H9 (cell line): ENCODE measurements around the gene C1QTNF2. TPM values are rescaled to one million over a fixed set of nuclear protein-coding genes. Genes with fewer than 3 reads are reported as not detected.

Experiments used
- DNase-seq: peaks from one replicate; pipeline ENCODE4 v3.0.0-alpha.2; 2017
- H2AFZ ChIP-seq: one replicate; pipeline ENCODE4 v1.6.1; 2013; ENCODE audit warnings: mild to moderate bottlenecking, low read length, control low read depth, moderate library complexity
- H2AK5ac ChIP-seq: 2 replicates; pipeline ENCODE4 v1.6.1; 2013; ENCODE audit warnings: low read length, control low read depth, mixed read lengths; ENCODE audit not compliant: insufficient read length
- H2BK120ac ChIP-seq: one replicate; pipeline ENCODE4 v1.6.1; 2013; ENCODE audit warnings: low read depth, mild to moderate bottlenecking, low read length, control low read depth, inconsistent platforms; ENCODE audit not compliant: poor library complexity, severe bottlenecking
- H2BK12ac ChIP-seq: 2 replicates; pipeline ENCODE4 v1.6.1; 2013; ENCODE audit warnings: low read length, control low read depth, mixed read lengths, low read depth; ENCODE audit not compliant: insufficient read length
- H2BK15ac ChIP-seq: 2 replicates; pipeline ENCODE4 v1.6.1; 2013; ENCODE audit warnings: low read depth, low read length, control low read depth
- H2BK20ac ChIP-seq: one replicate; pipeline ENCODE4 v1.6.1; 2013; ENCODE audit warnings: low read depth, mild to moderate bottlenecking, low read length, control low read depth, inconsistent platforms; ENCODE audit not compliant: poor library complexity, severe bottlenecking
- H2BK5ac ChIP-seq: 2 replicates; pipeline ENCODE4 v1.6.1; 2013; ENCODE audit warnings: low read length, control low read depth, mixed read lengths; ENCODE audit not compliant: insufficient read length
- H3K14ac ChIP-seq: 2 replicates; pipeline ENCODE4 v1.6.1; 2013; ENCODE audit warnings: low read length, control low read depth; ENCODE audit not compliant: insufficient read depth
- H3K18ac ChIP-seq: 2 replicates; pipeline ENCODE4 v1.6.1; 2013; ENCODE audit warnings: low read depth, mild to moderate bottlenecking, mixed read lengths, low read length, control low read depth; ENCODE audit not compliant: insufficient read length
- H3K23ac ChIP-seq: 2 replicates; pipeline ENCODE4 v1.6.1; 2013; ENCODE audit warnings: low read length, control low read depth, mixed read lengths, low read depth; ENCODE audit not compliant: insufficient read length
- H3K23me2 ChIP-seq: 2 replicates; pipeline ENCODE4 v1.6.1; 2013; ENCODE audit warnings: low read depth, mild to moderate bottlenecking, mixed read lengths, low read length, control low read depth; ENCODE audit not compliant: insufficient read length, poor library complexity, severe bottlenecking
- H3K27ac ChIP-seq: 2 replicates; pipeline ENCODE4 v1.5.1; 2013; ENCODE audit warnings: low read length, control low read depth, mixed read lengths, low read depth; ENCODE audit not compliant: insufficient read length
- H3K27me3 ChIP-seq: 2 replicates; pipeline ENCODE4 v1.6.1; 2013; ENCODE audit warnings: low read length, control low read depth, inconsistent platforms; ENCODE audit not compliant: insufficient read depth
- H3K4ac ChIP-seq: 2 replicates; pipeline ENCODE4 v1.6.1; 2013; ENCODE audit warnings: low read depth, mild to moderate bottlenecking, control low read depth, inconsistent platforms, low read length, moderate library complexity
- H3K4me1 ChIP-seq: 2 replicates; pipeline ENCODE4 v1.6.1; 2013; ENCODE audit warnings: low read length, control low read depth, inconsistent platforms; ENCODE audit not compliant: insufficient read depth
- H3K4me2 ChIP-seq: 2 replicates; pipeline ENCODE4 v1.6.1; 2013; ENCODE audit warnings: low read length, control low read depth, mixed read lengths; ENCODE audit not compliant: insufficient read length, insufficient read depth
- H3K56ac ChIP-seq: 2 replicates; pipeline ENCODE4 v1.6.1; 2013; ENCODE audit warnings: low read depth, mild to moderate bottlenecking, mixed read lengths, low read length, control low read depth; ENCODE audit not compliant: insufficient read length
- H3K79me1 ChIP-seq: 2 replicates; pipeline ENCODE4 v1.6.1; 2013; ENCODE audit warnings: low read depth, mild to moderate bottlenecking, moderate library complexity, low read length, control low read depth, inconsistent platforms; ENCODE audit not compliant: insufficient read depth, poor library complexity, severe bottlenecking
- H3K79me2 ChIP-seq: 2 replicates; pipeline ENCODE4 v1.6.1; 2013; ENCODE audit warnings: low read length, control low read depth, inconsistent platforms; ENCODE audit not compliant: insufficient read depth
- H3K9ac ChIP-seq: 2 replicates; pipeline ENCODE4 v1.6.1; 2013; ENCODE audit warnings: low read length, control low read depth, mixed read lengths; ENCODE audit not compliant: insufficient read length; ENCODE audit errors: extremely low read depth
- H3K9me3 ChIP-seq: one replicate; pipeline ENCODE4 v1.6.1; 2013; ENCODE audit warnings: low read depth, low read length, inconsistent platforms; ENCODE audit not compliant: control insufficient read depth
- H3T11ph ChIP-seq: one replicate; pipeline ENCODE4 v1.6.1; 2013; ENCODE audit warnings: mild to moderate bottlenecking, low read length, control low read depth, inconsistent platforms
- H4K20me1 ChIP-seq: one replicate; pipeline ENCODE4 v1.6.1; 2013; ENCODE audit not compliant: control insufficient read depth, insufficient read length, insufficient read depth
- H4K5ac ChIP-seq: 2 replicates; pipeline ENCODE4 v1.6.1; 2013; ENCODE audit warnings: low read depth, mild to moderate bottlenecking, mixed read lengths, low read length, control low read depth; ENCODE audit not compliant: insufficient read length
- H4K8ac ChIP-seq: replicated peaks from 2 replicates; pipeline ENCODE4 v1.6.1; 2013; ENCODE audit warnings: low read length, control low read depth, mixed read lengths, low read depth; ENCODE audit not compliant: insufficient read length
- H4K91ac ChIP-seq: 2 replicates; pipeline ENCODE4 v1.6.1; 2013; ENCODE audit warnings: low read depth, mild to moderate bottlenecking, moderate library complexity, mixed read lengths, low read length, control low read depth; ENCODE audit not compliant: insufficient read length
- H3K27ac Mint-ChIP-seq, 3 experiments: 2 replicates in 2 of 3; 3 replicates in 1 of 3; pipeline ENCODE4 v1.8.0; 2020 to 2021; ENCODE audit warnings: mixed read lengths in 3 of 3, mild to moderate bottlenecking in 1 of 3, moderate library complexity in 1 of 3
- H3K27me3 Mint-ChIP-seq: 2 replicates; pipeline ENCODE4 v1.8.0; 2021; ENCODE audit warnings: low read depth, mild to moderate bottlenecking, moderate library complexity, mixed read lengths
- H3K36me3 Mint-ChIP-seq, 3 experiments: 2 replicates in 2 of 3; 3 replicates in 1 of 3; pipeline ENCODE4 v1.8.0; 2020 to 2021; ENCODE audit warnings: low read depth in 3 of 3, mixed read lengths in 3 of 3; ENCODE audit not compliant: insufficient read depth in 1 of 3
- H3K4me1 Mint-ChIP-seq, 2 experiments: 2 replicates each; pipeline ENCODE4 v1.8.0; 2020; ENCODE audit warnings: mixed read lengths in 2 of 2
- H3K4me3 Mint-ChIP-seq, 2 experiments: 2 replicates in 1 of 2; 3 replicates in 1 of 2; pipeline ENCODE4 v1.8.0; 2020 to 2021; ENCODE audit warnings: mild to moderate bottlenecking in 2 of 2, mixed read lengths in 2 of 2, moderate library complexity in 1 of 2
- H3K9me3 Mint-ChIP-seq, 2 experiments: 2 replicates in 1 of 2; 3 replicates in 1 of 2; pipeline ENCODE4 v1.8.0; 2020; ENCODE audit warnings: mild to moderate bottlenecking in 2 of 2, mixed read lengths in 2 of 2, moderate library complexity in 1 of 2
- WGBS: extraction: QIAGEN DNeasy Blood & Tissue Kit; methylation state at CpG from one replicate; pipeline ENCODE4 v1.1.7; 2013; ENCODE audit warnings: missing lambda C conversion rate, low lambda C conversion rate, mixed read lengths; ENCODE audit not compliant: insufficient read length; ENCODE audit errors: extremely low coverage; 5-methylcytosine and 5-hydroxymethylcytosine counted together
- total RNA-seq: library from RNA; stranded (reverse); gene quantifications from 2 replicates; pipeline ENCODE4 v1.2.1, GENCODE V29; 2021
- TF ChIP-seq, protein P1 (sequence below): fragments of 200-600 bp; sonication (generic); conservative IDR thresholded peaks from 3 replicates; pipeline ENCODE4 v1.8.0; 2021; ENCODE audit warnings: antibody characterized with exemption, mild to moderate bottlenecking

The C1QTNF2 gene
- total RNA-seq, 1 experiment from 2014 or later, result 0.59 TPM

DNA sequence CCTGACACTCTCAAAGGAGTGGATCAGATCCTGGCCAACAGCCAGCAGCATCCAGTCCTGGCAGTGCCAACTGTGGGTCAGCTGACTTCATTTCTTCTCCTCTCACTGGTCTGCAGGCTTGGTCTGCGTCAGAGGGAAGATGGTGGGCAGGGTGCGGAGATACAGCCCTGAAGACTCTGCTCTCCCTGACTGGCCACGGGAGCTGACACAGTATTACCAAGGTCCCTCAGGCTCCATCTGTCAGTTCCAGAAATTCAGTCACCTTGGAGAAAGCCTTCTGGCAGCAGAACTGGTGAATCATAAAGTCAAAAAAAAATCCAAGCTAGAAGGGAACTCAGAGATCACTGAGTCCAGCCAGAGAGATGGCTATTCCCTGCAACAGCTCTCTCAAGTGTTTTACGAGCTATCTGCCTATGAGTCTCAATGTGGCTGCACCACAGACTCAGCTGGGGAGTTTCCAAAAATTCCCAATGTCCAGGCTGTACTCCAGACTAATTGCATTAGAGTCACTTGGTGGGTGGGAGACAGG is 27.9 kb downstream of the C1QTNF2 start:
- Histone ChIP-seq H2BK12ac (no peak overlapping the region), H3K23ac (no peak overlapping the region), H3K27ac (no peak overlapping the region), H3K27me3 (no peaks in the 10 kb centered on the region), H2BK20ac (no peak overlapping the region), H4K8ac (no peak overlapping the region), H2BK120ac (no peak overlapping the region), H2BK15ac (no peak overlapping the region), H4K91ac (no peak overlapping the region), H3T11ph (no peak overlapping the region), H3K14ac (no peak overlapping the region), H2BK5ac (no peak overlapping the region), H3K23me2 (no peaks in the 10 kb centered on the region), H3K4ac (no peak overlapping the region), H3K9me3 (no peaks in the 10 kb centered on the region), H2AFZ (no peak overlapping the region), H3K4me1 (peaks cover 2% of the 10 kb centered on the region; the same call in 1 of the 2 replicates), H3K79me1 (no peaks in the 10 kb centered on the region), H2AK5ac (no peak overlapping the region), H3K79me2 (no peaks in the 10 kb centered on the region), H4K20me1 (no peaks in the 10 kb centered on the region), H3K4me2 (no peak overlapping the region), H3K9ac (no peak overlapping the region), H4K5ac (no peak overlapping the region), H3K18ac (no peak overlapping the region), H3K56ac (no peak overlapping the region)
- no peaks in the 10 kb centered on the region; the same call in none of the 2 replicates for H3K27me3 Mint-ChIP-seq
- peaks cover 17 to 18% of the 10 kb centered on the region in 2 experiments for H3K4me1 Mint-ChIP-seq
- TF ChIP-seq, protein P1, sequence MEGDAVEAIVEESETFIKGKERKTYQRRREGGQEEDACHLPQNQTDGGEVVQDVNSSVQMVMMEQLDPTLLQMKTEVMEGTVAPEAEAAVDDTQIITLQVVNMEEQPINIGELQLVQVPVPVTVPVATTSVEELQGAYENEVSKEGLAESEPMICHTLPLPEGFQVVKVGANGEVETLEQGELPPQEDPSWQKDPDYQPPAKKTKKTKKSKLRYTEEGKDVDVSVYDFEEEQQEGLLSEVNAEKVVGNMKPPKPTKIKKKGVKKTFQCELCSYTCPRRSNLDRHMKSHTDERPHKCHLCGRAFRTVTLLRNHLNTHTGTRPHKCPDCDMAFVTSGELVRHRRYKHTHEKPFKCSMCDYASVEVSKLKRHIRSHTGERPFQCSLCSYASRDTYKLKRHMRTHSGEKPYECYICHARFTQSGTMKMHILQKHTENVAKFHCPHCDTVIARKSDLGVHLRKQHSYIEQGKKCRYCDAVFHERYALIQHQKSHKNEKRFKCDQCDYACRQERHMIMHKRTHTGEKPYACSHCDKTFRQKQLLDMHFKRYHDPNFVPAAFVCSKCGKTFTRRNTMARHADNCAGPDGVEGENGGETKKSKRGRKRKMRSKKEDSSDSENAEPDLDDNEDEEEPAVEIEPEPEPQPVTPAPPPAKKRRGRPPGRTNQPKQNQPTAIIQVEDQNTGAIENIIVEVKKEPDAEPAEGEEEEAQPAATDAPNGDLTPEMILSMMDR, result no peak
- no peak overlapping the region for H3K27ac Mint-ChIP-seq
- no peaks in the 10 kb centered on the region for H3K36me3 Mint-ChIP-seq
- no CpG with 5 or more reads among the region's 4 CpGs for WGBS
- H3K9me3 Mint-ChIP-seq, result no peaks in the 10 kb centered on the region
- no peak overlapping the region for H3K4me3 Mint-ChIP-seq
- no peak for DNase-seq
